Activated CD8-positive, alpha-beta memory T cell treated with anti-CD3 and anti-CD28 coated beads for 48 hours (primary cell): Measurements from ENCODE around the gene MYOF.

ENCODE experiments used
- DNase-seq, 3 experiments: peaks; one replicate each; pipeline ENCODE4 v3.0.0-alpha.2; 2020; ENCODE audit warnings: low read depth in 2 of 3, low spot score in 2 of 3

Gene MYOF, protein sequence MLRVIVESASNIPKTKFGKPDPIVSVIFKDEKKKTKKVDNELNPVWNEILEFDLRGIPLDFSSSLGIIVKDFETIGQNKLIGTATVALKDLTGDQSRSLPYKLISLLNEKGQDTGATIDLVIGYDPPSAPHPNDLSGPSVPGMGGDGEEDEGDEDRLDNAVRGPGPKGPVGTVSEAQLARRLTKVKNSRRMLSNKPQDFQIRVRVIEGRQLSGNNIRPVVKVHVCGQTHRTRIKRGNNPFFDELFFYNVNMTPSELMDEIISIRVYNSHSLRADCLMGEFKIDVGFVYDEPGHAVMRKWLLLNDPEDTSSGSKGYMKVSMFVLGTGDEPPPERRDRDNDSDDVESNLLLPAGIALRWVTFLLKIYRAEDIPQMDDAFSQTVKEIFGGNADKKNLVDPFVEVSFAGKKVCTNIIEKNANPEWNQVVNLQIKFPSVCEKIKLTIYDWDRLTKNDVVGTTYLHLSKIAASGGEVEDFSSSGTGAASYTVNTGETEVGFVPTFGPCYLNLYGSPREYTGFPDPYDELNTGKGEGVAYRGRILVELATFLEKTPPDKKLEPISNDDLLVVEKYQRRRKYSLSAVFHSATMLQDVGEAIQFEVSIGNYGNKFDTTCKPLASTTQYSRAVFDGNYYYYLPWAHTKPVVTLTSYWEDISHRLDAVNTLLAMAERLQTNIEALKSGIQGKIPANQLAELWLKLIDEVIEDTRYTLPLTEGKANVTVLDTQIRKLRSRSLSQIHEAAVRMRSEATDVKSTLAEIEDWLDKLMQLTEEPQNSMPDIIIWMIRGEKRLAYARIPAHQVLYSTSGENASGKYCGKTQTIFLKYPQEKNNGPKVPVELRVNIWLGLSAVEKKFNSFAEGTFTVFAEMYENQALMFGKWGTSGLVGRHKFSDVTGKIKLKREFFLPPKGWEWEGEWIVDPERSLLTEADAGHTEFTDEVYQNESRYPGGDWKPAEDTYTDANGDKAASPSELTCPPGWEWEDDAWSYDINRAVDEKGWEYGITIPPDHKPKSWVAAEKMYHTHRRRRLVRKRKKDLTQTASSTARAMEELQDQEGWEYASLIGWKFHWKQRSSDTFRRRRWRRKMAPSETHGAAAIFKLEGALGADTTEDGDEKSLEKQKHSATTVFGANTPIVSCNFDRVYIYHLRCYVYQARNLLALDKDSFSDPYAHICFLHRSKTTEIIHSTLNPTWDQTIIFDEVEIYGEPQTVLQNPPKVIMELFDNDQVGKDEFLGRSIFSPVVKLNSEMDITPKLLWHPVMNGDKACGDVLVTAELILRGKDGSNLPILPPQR (N-terminal part only)

DNA sequence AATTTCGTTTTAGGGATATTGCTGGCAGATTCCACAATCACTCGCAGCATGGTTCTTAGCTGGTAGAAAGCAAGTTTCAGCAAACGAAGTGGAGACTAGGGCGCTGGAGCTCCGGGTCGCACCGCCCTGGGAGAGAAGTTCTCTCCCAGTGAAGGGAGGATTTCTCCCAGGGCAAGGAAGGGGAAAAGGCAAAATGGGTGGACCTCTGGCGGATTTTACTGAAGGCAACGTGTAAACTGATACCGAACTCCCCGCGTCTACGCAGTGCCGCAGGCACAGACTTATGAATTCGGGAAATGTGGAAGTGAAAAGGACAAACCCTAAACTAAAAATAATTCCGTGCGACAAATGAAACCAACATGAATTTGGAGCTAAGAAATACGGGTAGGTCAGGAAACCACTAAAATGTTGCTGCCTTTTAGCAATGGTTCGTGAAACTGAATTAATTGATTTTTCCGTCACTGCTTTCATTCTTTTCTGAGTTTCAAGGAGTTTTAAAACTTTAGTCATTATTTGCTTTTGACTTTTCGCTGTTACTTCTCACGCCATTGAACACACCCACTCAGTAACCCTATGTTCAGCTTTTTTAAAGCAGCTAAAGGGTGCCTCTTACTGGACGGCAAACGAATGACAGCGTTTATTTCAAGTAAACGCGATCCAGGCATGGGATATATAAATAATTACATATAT is at the start of gene MYOF:
TSS of gene MYOF (minus strand) at position 190 of the 690 bp plus-strand sequence. CDS start at position 50, 140 bp downstream.
- no peak for DNase-seq

DNA sequence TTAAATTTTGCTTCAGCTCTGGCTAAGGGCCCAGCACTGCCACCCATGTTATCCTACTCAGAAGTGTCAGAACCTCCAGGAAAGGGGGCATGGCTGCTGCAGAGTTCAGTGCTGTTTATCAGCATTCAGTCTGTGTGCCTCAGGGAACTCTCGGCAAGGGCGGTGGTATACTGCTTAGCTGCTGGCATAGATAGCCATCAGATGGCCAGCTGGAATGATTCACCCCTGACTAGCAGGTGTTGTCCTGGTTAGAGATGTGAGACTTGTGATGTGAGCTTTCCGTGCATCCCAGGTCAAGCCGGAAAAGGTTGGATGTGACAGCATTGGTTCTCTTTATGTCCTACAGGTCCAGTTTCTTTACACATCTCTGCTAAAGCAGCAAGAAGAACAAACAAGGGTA is 36.4 kb upstream of the MYOF start:
- DNase-seq: no peak

DNA sequence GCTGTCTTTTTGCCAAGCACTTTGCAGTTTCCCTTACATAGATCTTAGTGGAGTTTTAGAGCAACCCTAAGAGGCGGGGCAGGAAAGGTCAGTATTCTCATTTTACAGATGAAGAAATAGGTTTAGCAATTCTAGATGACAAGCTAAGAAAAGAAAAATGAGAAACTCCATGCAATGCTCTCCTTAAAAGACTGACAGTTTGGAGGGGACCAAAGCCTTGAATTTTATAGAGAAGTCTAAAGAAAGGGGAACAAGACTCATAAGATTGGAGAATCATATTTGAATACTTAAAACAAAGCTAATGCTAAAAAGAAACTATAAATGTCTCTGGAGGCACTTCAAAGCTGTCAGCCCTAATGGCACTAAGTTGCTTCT is 33.9 kb upstream of the MYOF start:
- no peak for DNase-seq

DNA sequence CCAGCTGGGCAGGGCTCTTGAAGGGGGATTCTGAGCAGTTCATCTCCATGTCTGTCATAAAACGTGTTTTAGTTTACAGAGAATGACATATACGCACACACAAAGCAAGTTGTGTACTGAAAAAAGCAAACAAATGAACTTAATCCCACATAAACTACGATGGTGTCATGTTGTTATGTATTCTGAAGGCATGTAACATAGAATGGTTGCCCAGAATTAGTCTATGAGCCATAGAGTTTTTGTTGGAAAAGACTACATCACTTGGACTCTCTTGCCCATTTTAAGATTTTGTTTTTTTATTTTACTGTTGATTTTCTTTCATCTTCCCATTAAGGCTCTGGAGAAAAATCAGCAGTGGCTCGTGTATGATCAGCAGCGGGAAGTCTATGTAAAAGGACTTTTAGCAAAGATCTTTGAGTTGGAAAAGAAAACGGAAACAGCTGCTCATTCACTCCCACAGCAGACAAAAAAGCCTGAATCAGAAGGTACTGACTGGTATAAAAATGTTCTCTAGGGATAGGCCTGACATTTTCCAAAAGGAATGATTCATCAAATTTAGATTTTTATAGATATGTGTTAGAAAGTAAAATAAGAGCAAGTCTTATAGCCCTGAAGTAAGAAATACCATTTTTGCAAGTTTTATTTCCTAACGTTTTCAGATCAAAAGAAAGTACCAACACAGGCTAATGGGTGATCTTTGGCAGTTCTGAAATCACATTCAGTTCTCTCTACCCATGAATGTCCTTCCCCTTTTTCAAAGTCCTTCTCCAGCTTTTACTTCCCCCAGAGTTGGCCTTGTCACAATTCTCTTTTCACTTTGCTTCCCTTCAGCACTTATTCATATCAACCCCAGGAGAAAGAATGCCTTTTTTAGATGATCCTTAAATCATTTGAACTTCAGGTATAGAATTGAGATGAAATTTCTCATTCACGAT is 33.2 kb upstream of the MYOF start:
- no peak for DNase-seq

DNA sequence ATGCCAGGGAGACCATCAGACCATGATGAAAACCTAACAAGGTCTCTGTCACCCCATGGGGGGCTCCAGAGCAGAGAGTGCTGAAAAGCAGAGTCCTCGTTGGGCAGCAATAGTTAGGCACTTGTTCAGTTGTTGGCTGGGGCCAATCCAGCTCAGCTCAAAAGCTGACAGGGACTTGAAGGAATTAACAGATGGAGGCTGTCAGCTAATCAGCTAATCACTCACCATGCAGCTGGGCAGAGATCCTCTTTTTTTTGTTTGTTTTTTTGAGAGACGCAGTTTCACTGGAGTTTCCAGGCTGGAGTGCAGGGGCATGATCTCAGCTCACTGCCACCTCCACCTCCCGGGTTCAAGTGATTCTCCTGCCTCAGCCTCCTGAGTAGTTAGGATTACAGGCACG is 32.4 kb upstream of the MYOF start:
- no peak for DNase-seq

DNA sequence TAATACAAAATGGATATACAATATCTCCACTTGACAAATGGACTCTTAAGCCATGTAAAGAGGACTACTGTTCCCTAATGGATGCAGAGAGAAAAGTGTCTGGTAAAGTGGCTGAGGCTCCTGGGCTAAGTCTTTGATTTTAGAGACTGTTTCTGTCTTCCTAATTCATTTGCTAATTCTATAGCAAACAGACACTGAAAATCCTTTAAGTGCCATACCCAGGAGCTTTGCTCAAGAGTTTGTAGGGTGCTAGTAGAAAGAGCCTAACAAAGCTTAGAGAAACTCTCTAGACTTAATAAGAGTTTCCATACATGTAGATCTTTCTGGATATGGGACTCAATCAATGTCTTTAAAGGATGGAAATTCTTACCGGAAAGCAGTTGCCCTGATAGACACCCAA is 31.0 kb upstream of the MYOF start:
- no peak for DNase-seq

DNA sequence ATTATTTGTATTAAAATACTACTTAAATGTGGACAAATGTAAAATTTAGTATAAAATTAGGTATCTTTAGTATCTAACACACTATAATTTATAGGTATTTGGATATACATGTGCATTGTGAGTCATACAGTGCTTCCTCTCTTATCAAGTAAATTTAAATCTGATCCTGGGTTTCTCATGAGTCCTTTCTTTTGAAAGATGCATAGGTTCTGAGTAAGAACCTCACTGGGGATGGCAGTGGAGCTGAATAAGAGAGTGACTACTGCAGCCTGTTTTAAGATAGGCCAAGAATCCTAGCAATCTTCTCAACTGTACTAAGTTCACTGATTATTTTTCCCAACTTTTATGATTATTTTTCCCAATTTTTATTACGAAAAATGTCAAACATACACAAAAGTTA is 30.4 kb upstream of the MYOF start:
- no peak for DNase-seq

DNA sequence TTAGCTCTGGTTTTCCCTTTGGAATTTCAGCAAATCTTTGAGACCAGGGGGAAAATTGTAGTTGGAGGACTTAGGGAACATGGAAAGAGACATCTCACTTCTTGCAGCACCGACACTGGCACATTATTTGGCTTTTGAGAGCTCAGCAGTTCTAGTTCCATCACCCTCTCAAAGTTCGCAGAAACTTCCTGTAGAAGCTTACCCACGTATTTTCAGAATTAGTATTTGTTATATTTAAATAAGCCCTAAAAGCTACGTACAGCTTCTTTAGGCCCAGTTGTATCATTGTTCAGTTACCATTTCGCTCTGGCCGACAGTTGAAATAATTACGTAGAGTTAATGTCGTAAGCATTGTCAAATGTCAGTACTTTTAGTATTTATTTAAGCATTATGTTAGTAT is 27.7 kb upstream of the MYOF start:
- no peak for DNase-seq

DNA sequence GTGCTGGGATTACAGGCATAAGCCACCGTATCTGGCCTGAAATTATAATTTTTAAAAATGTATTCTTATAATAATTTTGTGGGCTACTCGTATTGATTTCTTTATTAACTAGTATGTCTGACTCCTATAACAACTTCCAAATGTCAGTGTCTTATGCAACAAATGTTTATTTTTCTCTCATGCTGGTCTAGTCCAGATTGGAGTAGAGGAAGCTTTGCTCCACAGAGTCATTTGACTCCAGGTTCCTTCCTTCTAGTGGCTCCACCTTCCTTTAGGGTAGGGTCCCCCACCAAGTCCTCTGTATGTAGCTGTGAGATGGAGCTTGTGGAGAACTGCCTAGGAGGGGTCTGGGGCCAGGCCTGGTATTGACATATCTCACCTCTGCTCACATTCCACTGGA is 22.9 kb upstream of the MYOF start:
- no peak for DNase-seq

DNA sequence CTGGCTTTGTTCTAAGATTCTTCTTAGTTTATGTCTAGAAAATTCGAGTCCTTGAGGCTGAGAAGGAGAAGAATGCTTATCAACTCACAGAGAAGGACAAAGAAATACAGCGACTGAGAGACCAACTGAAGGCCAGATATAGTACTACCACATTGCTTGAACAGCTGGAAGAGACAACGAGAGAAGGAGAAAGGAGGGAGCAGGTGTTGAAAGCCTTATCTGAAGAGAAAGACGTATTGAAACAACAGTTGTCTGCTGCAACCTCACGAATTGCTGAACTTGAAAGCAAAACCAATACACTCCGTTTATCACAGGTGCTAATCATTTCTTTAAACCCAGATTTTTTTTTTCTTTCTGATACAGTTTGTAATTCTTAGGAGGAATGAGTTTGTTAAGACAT is 20.9 kb upstream of the MYOF start:
- no peak for DNase-seq

DNA sequence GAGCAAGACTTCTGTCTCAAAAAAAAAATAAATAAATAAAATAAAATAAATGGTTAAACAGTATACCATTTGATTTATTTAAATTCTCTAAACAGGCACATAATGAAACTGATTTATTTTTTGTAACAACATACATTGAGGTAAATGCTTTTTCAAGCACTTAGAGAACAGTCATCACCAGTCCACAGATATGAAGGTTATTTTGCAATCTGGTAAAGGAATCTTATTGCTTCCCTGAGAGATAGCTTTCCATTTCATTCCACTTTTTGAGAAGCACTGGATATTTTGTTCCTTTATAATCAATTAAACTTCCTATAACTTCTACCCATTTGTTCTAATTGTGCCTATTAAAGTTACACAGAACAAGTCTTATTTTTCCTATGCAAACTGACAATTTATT is 19.5 kb upstream of the MYOF start:
- no peak for DNase-seq

DNA sequence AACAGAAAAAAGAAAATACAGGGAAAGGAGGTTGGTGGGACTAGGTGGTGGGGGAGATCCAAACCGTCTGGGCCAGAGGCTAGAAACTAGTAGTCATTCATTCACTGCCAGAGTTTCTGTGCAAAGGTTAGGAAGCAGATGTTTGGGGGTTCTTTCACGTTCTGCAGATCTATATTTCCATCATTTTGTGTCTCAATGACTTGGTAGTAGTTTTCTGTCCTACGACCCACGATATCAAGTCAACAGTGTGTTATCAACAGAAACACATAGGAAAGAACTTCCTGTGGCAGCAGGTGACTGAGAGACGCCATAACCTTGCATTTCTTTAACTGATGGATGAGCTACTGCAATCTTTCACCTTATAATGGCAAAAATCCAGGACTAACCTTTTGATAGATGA is 16.0 kb upstream of the MYOF start:
- no peak for DNase-seq

DNA sequence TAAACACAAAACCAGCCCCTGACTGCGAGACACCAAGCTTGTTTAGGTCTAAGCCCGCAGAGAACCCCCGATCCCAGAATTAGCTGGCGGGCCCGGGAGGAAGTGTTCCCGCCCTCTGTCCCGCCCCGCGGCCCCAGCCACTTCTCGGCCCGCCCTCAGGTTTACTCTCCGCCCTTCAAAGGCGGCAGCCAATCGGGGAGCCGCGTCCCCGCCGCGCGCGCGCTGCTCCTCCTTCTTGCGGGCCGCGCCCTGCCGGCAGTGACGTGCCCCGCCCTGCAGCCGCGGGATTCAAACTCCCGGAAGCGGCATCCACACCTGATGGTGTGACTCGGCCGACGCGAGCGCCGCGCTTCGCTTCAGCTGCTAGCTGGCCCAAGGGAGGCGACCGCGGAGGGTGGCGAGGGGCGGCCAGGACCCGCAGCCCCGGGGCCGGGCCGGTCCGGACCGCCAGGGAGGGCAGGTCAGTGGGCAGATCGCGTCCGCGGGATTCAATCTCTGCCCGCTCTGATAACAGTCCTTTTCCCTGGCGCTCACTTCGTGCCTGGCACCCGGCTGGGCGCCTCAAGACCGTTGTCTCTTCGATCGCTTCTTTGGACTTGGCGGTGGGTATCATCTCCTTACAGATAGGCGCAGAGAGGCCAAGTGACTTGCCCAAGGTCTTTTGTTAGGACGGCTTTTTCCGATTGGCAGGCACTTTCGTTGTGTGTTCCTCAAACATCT is 14.3 kb upstream of the MYOF start, which contains the start of gene CEP55:
TSS of gene CEP55 (plus strand) at position 291 of the 720 bp plus-strand sequence. CDS start 3,440 bp downstream, outside the sequence.
- peak; percentile 75 to 91 (median 88) for DNase-seq

DNA sequence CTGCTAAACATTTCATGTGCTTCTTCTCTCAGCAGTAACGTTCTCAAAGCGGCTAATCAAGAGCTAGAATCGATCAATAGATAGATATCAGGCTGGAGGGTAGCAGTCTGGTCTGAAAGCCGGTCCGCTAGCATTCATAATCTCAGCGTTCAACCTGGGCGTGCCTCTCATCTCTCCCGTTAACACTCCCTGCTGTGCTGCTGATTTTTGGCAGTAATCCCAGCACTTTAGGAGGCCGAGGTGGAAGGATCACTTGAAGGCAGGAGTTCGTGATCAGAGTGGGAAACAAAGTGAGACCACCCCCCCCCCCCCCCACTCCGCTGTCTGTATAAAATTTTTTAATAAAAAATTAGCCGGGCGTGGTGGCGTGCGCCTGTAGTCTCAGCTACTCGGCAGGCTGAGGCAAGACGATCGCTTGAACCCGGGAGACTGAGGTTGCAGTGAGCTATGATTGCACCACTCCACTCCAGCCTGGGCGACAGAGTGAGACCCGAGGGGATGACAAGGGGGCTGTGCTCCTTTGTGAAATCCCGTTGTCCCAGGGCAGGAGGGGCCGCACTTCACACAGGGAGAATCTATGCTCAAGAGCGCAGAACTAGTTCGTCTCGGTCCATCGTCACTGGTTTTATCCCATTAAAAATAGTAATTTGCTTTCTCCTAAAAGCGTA is 13.7 kb upstream of the MYOF start:
- DNase-seq: peak in 1 of 3 experiments; percentile 18

DNA sequence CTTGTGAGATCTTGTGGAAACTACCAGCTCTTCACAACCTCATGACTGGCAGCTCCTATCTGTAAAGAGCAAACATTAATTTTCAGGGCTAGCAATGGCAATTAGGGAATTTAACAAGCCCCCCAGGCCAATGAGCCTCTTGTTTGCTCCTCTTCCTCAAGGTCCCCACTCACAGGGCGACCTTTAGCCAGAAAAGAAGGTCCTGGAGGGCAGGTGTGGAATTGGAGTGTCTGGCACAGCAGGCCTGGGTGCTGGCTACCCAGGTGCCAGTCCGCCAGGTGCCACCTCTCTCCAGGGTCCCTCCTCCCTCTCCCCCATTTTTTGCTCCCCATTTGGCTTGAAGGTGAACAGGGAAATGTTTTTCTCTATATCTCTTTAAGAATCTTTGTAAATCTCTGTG is 12.4 kb upstream of the MYOF start:
- DNase-seq: no peak

DNA sequence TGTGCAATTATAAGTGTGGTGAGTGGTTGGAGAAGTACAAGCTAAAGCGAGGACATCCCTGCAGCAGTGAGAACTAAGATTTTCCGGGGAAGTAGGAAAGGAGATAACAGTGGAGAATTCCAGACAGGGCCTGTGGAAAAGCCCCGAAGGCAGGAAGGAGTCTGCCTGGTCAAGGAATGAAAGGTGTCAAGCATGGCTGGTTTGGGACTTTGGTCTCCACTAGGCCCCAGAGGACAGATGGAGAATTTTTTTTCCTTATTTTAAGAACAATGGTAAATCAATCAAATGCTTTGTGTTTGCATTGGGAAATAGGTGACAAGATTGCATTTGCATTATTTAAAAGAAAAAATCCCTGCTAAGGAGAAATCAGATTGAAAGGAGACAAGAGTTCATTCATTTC is 11.0 kb upstream of the MYOF start:
- DNase-seq: no peak

DNA sequence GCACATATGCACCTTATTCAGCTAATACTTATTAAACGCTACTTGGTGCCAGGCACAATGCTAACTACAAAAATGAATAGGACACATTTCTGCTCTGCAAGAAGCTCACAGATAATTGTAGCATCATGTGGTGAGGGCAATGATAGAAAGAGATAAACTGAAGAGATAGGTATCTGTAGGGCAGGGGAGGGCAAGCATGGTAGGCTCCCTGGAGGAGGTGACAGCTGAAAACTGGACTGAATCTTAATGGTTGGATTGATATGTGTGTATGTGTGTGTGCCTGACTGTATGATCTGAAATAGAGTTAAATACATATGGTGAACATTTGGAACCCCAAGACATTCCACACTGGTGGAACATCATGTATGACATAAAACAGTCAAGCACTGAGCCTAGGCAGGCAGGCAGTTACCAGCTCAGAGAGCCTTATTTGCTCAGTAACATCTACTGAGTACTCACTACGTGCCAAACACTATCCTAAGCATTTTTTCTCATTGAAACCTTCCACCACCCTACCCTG is 9.5 kb upstream of the MYOF start:
- no peak for DNase-seq

DNA sequence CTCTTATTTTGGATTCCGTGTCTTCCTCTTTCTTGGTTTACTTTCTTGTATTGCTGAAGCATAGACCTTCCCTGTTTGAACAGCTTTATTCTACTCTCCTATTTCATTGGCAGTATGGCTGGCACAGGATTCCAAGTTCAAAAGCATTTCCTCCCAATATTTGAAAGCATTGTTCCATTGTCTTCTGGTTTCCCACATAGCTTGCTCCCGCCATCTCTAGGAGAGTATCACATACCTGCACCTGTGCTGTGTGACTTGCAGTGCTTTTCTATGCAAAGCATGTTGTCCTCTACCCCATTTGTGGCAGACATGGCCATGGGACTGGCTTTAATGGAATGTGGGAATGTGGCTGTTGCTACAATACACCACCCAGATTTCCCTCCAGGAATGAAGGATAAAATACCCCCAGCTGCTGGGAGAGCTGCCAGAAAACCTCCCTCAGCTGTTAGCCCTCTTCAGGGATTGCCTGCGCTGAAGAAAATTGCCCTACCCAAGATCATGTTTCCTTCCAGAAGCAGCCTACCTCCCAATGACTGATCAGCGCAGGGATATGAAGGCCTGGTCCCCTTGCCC is 6.9 kb upstream of the MYOF start:
- no peak for DNase-seq
